ENCODE results near the gene PDZRN3.

DNA sequence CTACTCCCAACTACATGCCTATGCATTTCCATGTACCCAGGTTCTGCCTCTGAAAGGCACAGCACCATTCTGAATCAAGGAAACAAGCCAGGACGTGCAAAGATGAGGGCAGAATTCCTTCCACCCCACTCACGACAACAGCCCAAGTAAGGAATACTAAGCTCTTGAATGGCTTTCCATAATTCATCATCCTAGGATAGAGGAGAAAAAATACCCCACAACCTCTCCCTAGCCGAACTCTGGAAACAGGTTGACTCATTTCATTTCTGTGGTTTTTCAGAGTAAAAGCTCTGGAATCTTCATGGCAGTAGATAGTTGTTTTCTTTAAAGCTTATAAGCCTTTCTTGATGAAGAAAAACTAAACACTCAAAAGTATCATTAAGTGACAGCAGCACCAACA, 77.8 kb downstream of the PDZRN3 start:
- TF ChIP-seq, protein P1, sequence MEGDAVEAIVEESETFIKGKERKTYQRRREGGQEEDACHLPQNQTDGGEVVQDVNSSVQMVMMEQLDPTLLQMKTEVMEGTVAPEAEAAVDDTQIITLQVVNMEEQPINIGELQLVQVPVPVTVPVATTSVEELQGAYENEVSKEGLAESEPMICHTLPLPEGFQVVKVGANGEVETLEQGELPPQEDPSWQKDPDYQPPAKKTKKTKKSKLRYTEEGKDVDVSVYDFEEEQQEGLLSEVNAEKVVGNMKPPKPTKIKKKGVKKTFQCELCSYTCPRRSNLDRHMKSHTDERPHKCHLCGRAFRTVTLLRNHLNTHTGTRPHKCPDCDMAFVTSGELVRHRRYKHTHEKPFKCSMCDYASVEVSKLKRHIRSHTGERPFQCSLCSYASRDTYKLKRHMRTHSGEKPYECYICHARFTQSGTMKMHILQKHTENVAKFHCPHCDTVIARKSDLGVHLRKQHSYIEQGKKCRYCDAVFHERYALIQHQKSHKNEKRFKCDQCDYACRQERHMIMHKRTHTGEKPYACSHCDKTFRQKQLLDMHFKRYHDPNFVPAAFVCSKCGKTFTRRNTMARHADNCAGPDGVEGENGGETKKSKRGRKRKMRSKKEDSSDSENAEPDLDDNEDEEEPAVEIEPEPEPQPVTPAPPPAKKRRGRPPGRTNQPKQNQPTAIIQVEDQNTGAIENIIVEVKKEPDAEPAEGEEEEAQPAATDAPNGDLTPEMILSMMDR (IDR thresholded peaks at IDR 0.05): no peak
- TF ChIP-seq POLR2AphosphoS5 (IDR thresholded peaks at IDR 0.05; ENCODE audit: insufficient read depth in 1 of 2, low read depth in 1 of 2): no peak
